GM12891 (cell line): Measurements from ENCODE around the gene RAB5A.
A peak's percentile ranks its signal among the peaks of the same experiment; 100 is the strongest.
"Not testable (repeated sequence)": the region's sequence is repeated elsewhere in the genome, so short reads cannot be mapped to it uniquely, and the experiment has no call there.

Source experiments
- DNase-seq: peaks from one replicate; pipeline ENCODE4 v3.0.0; 2011; ENCODE audit warnings: low spot score; ENCODE audit not compliant: insufficient read length
- FAIRE-seq: peaks from 2 replicates; lab custom pipeline; 2011; peaks lifted over from hg19 to GRCh38; lab: Jason Lieb, UNC
- PAX5 ChIP-seq: IDR thresholded peaks from 2 replicates; pipeline ENCODE4 v1.6.1; 2011; ENCODE audit warnings: low read length, moderate library complexity, mild to moderate bottlenecking; ENCODE audit not compliant: insufficient read depth, severe bottlenecking
- POLR2A ChIP-seq: IDR thresholded peaks from 2 replicates; pipeline ENCODE4 v1.6.1; 2011; ENCODE audit warnings: low read depth, low read length, control low read depth
- POLR2AphosphoS5 ChIP-seq: IDR thresholded peaks from 2 replicates; pipeline ENCODE4 v1.6.1; 2011; ENCODE audit warnings: low read depth, low read length, control low read depth
- POU2F2 ChIP-seq: IDR thresholded peaks from 2 replicates; pipeline ENCODE4 v1.6.1; 2011; ENCODE audit warnings: low read depth, mild to moderate bottlenecking, control low read depth, low read length, moderate library complexity
- SPI1 ChIP-seq: IDR thresholded peaks from 2 replicates; pipeline ENCODE4 v1.6.1; 2011; ENCODE audit warnings: low read depth, low read length, control low read depth
- TAF1 ChIP-seq: IDR thresholded peaks from 2 replicates; pipeline ENCODE4 v1.6.1; 2011; ENCODE audit warnings: low read depth, low read length, control low read depth

Gene RAB5A

GRCh38 chr3:19947549-19948225 lies 790 bp downstream of the RAB5A start:
- TF ChIP-seq SPI1 (no peak), POLR2AphosphoS5 (no peak), PAX5 (no peak), TAF1 (no peak), POLR2A (no peak; the same call in 1 of the 2 replicates), POU2F2 (no peak)
- DNase-seq: peak; percentile 7
- peak; percentile 91 for FAIRE-seq

GRCh38 chr3:19948226-19948591 lies 1.3 kb downstream of the RAB5A start:
- no peak for TF ChIP-seq POLR2AphosphoS5
- TF ChIP-seq TAF1: no peak
- TF ChIP-seq POU2F2: no peak
- TF ChIP-seq SPI1: no peak
- TF ChIP-seq PAX5: no peak
- no peak for TF ChIP-seq POLR2A
- FAIRE-seq (no peak), DNase-seq (no peak)

GRCh38 chr3:19950316-19950715 lies 3.4 kb downstream of the RAB5A start:
- TF ChIP-seq PAX5 (no peak), POU2F2 (no peak), SPI1 (no peak), POLR2A (no peak), POLR2AphosphoS5 (no peak), TAF1 (no peak)
- DNase-seq: no peak
- no peak for FAIRE-seq

GRCh38 chr3:19954676-19955075 lies 7.8 kb downstream of the RAB5A start:
- FAIRE-seq: no peak
- DNase-seq: no peak
- TF ChIP-seq POLR2AphosphoS5 (no peak), SPI1 (no peak), POLR2A (no peak), PAX5 (no peak), POU2F2 (no peak), TAF1 (no peak)

- not testable (repeated sequence) for DNase-seq, FAIRE-seq
Observed at GRCh38 chr3:19957354-19957753, 10.5 kb downstream of the RAB5A start.

GRCh38 chr3:19959505-19959904 lies 12.6 kb downstream of the RAB5A start:
- FAIRE-seq (no peak), DNase-seq (no peak)
- no peak for TF ChIP-seq PAX5
- TF ChIP-seq POLR2A: no peak
- no peak for TF ChIP-seq POLR2AphosphoS5
- TF ChIP-seq POU2F2: no peak
- no peak for TF ChIP-seq SPI1
- no peak for TF ChIP-seq TAF1

- DNase-seq (no peak), FAIRE-seq (peak; percentile 26)
- TF ChIP-seq SPI1 (no peak), PAX5 (no peak), POU2F2 (no peak), POLR2A (no peak), TAF1 (no peak), POLR2AphosphoS5 (no peak)
Observed at GRCh38 chr3:19960696-19961095, 13.8 kb downstream of the RAB5A start.

- TF ChIP-seq POLR2A (no peak), SPI1 (no peak), TAF1 (no peak), PAX5 (no peak), POLR2AphosphoS5 (no peak), POU2F2 (no peak)
- FAIRE-seq (no peak), DNase-seq (no peak)
Observed at GRCh38 chr3:19961960-19962359, 15.1 kb downstream of the RAB5A start.

GRCh38 chr3:19967208-19967607 lies 20.3 kb downstream of the RAB5A start:
- TF ChIP-seq POLR2AphosphoS5 (no peak), POU2F2 (no peak), TAF1 (no peak), PAX5 (no peak), POLR2A (no peak), SPI1 (no peak)
- FAIRE-seq (no peak), DNase-seq (no peak)

GRCh38 chr3:19967812-19968211 lies 20.9 kb downstream of the RAB5A start:
- DNase-seq (no peak), FAIRE-seq (no peak)
- no peak for TF ChIP-seq POLR2A
- TF ChIP-seq POU2F2: no peak
- TF ChIP-seq TAF1: no peak
- no peak for TF ChIP-seq SPI1
- no peak for TF ChIP-seq POLR2AphosphoS5
- TF ChIP-seq PAX5: no peak
